ENCODE measurements around the gene STK39.

STK39 gene

DNA sequence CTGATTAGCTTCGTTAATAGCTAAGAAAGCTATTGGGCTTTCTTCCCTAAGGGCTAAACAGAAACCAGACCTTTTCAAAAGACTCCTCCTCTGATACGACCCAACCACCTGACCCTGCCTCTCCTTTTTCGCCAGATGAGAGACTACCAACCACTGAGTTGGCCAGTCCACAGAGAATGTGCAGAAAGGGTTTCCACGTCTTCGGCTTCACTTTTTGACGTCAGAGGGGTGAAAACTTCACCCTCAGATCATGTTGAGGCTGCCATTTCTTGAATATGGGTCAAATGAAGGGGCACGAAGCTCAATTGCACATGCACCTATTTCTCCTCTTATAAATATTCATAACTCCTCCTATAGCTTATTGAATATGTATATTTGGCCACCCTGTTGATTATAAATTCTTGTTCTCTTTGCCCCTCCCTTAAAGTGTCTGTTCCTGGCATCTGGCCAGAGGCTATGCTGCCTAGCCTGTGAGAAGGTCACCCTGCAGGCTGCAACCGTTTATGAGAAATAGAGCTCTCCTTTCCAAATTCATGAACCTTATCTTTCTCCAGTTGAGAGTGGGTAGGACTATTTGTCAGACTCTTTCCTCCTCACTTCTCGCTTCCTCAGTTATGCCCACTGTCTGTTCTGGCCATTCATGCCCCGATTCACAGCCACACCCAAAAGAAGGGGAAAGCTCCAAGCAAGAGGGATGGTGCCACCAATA is 301.6 kb downstream of the STK39 start:
- DNase-seq: peak; percentile 19

DNA sequence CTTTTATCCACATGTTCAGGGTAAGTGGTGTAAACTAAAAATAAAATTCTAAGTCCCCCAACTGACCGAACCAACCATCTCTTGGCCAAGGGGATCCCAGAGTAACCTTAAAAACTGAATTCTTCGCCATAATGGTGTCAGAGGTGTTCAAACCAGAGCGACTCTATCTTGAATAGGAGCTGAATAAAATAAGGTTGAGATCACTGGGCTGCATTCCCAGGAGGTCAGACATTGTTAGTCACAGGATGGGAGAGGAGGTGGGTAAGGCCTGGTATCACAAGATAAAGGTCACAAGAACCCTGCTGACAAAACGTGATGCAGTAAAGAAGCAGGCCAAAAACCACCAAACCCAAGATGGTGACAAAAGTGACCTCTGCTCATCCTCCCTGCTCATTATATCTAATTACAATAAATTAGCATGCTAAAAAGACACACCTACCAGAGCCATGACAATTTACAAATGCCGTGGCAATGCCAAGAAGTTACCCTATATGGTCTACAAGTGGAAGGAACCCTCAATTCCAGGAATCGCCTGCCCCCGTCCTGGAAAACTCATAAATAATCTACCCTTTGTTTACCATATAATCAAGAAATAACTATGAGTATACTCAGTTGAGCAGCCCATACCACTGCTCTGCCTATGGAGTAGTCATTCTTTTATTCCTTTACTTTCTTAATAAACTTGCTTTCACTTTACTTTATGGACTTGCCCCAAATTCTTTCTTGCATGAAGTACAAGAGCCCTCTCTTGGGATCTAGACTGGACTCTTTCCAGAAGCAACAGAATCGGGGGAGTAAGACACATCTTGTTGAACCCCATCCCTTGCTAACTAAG is 302.4 kb downstream of the STK39 start:
- no peak for DNase-seq

DNA sequence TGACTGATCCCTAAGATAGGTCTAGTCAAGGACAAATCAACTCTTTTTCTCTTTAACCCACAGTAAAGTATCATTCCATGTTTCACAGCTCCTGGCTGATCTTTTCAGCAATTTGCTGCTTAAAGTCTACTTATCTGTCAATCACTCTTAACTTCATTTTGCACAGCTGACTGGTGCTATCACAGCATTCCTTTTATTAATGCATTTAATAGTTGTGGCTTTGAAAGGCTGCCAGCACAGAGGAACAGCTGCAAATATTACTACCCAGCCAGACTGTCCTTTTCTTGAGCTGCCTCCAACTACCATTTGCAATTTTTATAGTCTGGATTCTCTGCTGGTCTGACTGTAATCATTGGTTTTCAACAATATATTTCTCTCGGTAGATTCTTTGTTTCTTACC is 303.5 kb downstream of the STK39 start:
- DNase-seq: no peak

- no peak for DNase-seq
Measured at GRCh38 chr2:167943368-167943767, 304.0 kb downstream of the STK39 start.

DNA sequence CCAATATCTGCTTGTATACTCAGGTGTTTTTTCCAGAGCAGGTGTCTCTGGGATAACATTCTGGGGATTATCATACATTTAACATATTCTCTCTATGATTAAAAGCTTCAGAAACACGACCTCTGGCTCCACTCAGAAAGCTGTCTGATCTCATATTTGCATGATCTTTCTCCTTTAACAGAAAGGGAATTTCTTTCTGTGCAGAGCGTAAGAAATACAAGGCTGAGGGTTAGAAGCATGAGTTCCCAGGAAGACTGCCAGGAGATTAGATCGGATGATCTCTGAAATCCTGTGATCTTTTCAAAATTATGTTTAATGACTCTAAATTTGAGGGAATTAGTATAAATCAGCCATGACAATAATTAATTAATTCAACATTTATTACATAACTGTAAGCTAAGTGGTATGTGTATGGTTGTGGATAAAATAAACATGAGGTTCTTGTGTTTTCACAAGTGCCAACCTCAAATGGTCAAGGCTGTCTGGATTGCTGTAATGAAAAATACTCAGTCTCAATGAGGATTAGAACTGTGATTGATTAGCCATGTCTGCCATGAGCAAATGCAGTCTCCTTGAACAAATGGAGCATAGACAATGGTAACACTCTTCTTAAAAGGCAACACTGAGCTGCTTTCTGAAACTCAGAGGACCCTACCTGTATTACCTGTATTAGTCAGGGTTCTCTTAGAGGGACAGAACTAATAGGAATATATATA is 304.9 kb downstream of the STK39 start:
- no peak for DNase-seq

DNA sequence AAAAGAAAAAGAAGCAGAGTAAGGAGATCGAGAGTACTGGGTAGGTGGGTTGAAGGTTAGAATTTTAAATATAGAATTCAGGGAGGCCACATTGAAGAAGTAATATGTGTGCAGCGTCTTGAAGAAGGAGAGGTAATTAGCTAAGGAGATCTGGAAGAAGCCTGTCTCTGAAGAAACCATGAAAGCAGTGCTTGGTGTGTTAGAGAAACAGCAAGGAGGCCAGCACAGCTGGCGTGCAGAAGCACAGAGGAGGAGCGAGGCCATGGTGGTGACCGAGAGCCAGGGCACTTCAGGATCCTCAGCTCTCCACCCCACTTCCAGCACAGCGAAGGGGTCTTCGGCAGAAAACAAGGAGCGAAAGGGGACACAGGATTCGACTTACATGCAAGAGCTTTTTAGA is 305.8 kb downstream of the STK39 start:
- DNase-seq: no peak

DNA sequence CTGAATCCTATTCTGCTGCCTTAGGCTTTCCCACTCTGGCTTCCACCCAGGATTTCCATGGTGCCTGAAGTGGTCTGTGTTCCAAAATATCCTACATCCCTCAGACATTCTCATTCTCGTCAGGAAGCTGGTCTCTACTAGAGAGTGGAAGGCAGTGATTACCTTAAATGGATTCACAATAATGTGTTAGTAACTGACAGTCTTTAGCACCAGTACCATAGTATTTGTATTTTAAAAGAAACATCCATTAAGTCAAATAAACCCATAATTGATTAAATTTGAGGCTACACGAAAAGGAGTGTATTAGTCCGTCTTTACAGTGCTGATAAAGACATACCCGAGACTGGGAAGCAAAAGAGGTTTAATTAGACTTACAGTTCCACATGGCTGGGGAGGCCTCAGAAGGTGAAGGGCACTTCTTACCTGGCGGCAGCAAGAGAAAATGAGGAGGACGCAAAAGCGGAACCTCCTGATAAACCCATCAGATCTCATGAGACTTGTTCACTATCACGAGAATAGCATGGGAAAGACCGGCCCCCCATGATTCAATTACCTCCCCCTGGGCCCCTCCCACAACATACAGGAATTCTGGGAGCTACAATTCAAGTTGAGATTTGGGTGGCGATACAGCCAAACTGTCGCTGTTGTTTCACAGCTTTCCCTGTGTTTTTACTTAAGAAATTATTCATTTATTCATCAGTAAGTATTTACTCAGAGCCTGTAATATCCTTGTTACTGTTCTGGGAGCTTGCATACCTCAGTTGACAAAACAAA is 306.5 kb downstream of the STK39 start:
- no peak for DNase-seq

DNA sequence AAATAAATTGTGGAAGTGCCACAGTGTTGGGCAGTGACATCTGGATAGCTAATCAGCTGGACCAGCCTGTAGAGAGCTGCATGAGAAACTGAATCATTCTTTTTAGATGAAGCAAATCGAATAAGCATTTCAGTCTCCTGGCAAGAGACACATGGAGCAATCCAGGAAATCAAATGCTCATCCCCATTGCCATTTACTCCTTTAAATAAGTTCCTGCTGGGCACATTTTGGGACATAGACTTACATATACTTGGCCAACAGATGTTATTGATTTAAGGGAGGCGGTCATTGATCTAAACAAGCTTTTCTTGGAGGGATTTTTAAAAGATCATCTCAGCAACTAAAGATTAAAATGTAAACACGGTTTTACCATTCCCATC is 307.1 kb downstream of the STK39 start:
- DNase-seq: no peak

DNA sequence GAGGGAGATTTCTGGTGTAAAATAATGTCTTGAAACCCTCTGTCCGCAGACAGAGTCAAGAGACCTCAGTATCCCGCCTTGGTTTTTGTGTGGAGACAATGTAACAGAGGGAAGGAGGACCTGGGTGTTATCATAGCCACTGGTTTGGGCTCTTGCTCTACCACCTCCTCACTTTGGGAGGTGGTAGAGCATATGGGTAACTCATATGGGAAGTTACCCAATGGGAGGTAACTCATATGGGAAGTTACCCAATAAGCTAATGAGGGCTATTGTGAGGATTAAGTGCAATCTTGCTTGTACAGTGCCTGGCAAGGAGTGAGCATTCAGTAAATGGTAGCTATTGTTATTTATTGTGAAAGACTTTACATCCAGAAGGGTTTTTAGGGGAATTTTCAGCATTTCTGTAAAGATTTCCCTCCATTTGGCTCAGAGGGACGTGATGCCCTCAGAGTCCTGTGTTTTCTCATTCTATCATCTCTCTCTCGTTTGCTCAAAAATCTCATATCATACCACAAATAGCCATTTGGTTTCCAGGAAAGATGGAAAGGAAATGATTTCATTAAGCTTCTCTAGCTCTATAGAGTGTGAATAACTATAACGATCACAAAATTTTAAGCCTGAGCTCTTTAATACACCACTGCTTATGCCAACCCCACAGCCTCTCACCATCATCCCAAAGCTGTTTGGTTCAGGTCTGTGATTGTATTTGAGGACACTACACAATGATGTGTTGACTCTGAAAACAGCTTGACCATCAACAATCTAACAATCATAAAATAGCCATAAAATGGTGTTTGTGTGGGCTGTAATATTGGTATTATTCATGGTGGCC is 307.7 kb downstream of the STK39 start:
- no peak for DNase-seq

DNA sequence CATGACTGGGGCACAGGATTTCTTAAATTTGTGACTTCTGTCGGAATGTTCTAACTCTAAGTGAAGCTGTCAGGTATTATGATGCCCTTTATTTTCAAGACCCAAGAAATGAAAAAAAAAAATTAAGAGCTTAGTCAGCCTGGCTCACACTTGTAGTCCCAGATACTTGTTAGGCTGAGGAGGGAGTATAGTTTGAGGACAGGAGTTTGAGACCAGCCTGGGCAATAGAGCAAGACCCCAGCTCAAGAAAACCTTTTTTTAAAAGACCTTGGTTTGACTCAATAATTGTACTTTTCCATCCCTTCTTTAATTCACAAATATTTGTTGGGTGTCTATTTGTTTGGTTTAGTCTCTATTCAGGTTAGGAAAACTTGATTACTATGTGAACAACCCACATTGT is 310.0 kb downstream of the STK39 start:
- DNase-seq: no peak

GRCh38 chr2:167935803-167936110 is 311.6 kb downstream of the STK39 start:
- no peak for DNase-seq

GRCh38 chr2:167933097-167933814 is 314.1 kb downstream of the STK39 start:
- no peak for DNase-seq

DNA sequence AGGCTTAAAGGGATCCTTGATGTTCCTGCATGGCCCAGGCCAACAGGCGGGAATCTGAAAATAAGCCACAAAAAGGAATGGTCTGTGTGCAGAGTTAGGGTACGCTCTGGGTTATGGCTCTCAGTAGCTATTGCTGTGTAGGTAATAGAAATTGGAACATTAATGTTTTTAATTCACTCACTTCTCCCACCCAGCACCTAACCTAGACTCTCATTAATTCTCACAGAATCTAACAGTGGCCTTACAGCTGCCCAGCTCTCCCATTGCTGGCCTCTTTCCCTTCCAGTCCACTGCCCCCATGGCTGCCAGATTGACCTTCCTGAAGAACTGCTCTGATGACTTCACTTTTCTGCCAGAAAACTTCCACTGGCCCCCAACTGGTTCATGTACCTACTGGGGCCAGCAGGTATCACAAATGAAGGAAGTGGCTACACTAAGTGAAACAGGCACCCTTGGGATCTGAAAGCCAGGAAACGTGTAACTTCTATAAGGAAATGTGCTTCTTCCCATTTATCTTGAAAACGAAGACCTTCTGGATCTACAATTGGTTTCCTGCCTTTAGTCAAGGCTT is 315.2 kb downstream of the STK39 start:
- DNase-seq: no peak

DNA sequence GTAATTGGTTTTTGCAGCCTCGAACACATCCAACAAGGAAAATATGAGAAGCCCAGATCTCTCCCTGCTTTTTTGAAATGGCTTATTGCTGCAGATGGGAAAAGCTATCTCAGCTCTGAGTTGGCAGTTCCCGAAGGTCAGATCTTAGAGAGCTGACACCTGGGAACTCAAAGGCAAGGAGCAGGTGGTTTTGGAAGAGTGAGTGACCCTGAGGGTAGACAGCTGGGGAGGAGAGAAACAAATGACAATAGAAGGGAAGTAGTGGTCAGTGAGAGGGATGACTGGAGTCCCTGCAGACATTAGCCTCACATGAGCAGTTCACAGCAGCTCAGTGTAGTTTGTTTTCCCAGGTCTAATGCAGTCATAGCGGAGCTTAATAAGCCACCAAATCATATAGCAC is 317.9 kb downstream of the STK39 start:
- peak; percentile 53 for DNase-seq

DNA sequence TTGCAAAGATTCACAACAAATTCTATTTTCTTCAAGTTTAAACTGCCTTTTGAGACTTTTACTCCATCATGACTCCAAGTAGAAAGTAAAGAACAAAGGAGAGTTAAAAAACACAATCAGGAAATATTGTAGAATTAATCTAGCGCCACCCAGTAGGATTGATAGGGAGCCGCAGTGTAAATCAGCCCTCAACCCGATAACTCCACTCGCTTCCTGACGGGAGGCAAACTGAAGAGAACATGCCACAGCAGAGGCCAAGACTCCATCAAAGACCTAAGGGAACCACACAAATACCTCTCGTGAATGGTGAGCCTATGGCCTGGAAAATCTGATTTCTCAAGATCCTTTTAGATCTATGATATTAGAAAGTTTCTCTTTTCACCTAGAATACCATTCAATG is 319.0 kb downstream of the STK39 start:
- DNase-seq: peak; percentile 7

DNA sequence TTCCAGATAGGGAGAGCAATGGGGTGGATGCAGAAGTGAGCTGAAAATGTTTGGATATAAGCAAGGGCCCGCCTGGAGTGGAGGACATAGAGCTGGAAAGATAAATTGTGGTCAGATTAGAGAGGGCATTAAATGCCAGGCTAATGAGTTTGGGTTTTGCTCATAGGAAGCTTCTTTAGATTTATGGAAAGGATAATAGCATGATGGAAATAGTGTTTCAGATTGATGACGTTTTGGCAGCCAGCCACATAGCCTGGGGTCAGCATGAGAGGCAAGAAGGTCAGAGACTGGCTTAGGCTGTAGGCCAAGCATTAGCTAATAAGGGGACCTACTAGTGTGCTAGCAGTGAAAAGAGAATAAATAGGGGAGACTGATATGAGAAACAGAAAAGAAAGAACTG is 321.6 kb downstream of the STK39 start:
- peak; percentile 83 for DNase-seq

GRCh38 chr2:167924556-167924955 is 322.8 kb downstream of the STK39 start:
- peak; percentile 83 for DNase-seq

DNA sequence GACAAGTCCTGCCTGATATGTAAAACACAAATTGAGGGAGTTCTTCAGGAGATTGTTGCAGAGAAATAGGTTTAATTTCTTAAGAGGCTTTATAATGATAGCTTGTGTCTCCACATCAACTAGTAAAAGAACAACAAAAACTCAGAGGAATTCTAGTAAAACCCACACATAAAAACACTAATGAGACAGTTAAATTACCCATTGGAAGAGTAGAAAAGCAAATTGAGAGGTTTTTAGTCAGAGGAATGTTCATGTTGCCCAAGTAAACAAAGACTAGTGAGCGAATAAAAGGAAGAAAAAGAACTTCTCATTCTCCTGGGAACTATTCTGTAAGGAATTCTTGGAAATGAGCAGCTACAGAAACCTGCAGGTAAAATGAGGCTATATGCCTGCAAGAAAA is 330.6 kb downstream of the STK39 start:
- DNase-seq: no peak

DNA sequence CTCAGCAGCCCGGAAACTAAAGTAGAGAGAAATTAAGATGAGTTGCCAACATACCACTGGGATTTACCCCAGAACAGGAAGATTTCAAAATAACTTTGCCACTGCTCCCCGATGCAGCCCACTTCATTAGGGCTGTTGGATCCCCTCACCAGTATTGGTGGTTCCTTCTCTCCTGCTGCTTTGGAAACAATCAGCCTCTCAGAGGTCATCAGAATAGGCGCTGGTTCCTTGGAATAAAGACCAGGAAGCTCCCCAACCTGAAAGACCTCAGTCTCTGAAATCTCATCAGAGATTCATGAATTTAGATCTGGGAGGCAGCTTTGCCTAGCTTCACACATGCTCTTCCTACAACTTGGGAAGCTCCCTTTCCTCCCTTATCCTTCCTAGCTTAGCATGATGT is 332.4 kb downstream of the STK39 start:
- DNase-seq: no peak

DNA sequence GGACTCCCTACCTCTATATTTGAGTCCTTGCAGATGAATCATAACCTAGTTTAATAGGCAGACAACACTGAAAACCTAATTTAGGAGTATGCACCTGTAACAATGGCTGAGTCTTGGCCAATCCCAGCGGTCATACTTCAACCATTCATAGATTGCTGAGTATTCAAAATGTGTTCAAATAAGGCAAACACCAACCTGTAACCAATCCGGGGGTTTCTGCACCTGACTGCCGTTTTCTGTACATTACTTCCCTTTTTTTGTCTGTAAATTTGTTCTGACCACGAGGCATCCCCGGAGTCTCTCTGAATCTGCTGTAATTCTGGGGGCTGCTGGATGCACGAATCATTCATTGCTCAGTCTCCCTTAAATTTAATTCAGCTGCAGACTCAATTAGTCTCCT is 338.6 kb downstream of the STK39 start:
- DNase-seq: no peak

DNA sequence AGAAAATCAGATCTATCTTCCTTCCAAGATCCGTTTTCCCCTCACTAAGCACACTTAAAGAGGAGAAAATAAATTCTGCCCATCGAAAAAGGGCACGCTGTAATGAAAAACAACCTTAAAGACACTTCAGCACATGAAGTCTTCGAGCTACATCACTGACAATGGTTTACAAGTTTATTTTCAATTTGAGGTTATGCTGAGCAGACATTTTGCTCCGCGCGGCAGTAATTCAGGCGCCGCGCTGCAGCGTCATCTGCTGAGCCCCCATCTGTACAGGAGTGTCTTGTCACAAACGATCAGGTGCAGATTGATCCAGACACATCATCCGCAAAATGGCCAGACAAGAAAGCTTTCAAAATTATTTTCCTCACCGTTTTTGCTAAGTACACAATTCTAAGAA is 341.7 kb downstream of the STK39 start:
- no peak for DNase-seq
